ENCODE measurements around the gene RTN3. TPM values are rescaled to one million over a fixed set of nuclear protein-coding genes. Genes with fewer than 3 reads are reported as not detected.

Gene RTN3
- total and polyA plus RNA-seq, 8 donors = 95.3 to 145 (median 115) TPM

DNA sequence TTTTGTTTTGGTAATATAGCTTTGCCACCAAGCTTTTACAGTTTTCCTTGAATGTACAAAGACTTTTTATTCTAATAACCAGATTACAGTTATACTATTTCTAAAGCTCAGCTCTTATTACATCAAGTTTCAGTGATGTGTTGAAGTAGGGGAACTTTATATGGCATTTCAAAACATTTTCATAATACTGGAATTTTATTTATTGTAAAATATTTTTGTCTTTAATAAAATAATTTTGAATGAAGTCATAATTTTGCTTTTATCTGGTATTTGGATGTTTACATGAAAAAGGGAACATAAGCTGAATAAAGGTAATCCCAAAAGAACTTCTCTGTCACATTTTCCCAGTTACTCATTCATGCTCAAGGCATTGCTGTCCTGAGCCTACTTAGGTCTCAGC, 34.7 kb downstream of the RTN3 start:
- Histone ChIP-seq H3K27ac (no peak overlapping the region), H3K4me3 (no peak overlapping the region), H3K36me3 (peaks cover 0 to 15% of the 10 kb centered on the region in 2 donors), H3K27me3 (no peaks in the 10 kb centered on the region), H3K9me3 (no peaks in the 10 kb centered on the region), H3K4me1 (no peaks in the 10 kb centered on the region)
- TF ChIP-seq CTCF (IDR thresholded peaks at IDR 0.05) = no peak
- ATAC-seq = no peak
- DNase-seq = no peak
- intact Hi-C loops (cut with DNase I) = no loop called here

DNA sequence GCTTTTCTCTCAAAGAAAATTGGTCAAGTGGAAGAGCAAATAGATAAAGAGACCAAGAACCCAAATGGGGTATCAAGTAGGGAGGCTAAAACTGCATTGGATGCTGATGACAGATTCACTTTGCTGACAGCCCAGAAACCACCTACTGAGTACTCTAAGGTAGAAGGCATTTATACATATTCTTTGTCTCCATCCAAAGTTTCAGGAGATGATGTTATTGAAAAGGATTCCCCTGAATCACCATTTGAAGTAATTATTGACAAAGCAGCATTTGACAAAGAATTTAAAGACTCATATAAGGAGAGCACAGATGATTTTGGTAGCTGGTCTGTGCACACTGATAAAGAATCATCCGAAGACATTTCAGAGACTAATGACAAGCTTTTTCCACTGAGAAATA, 37.7 kb downstream of the RTN3 start:
- peaks cover 0 to 15% of the 10 kb centered on the region in 2 donors for H3K36me3 ChIP-seq
- no peaks in the 10 kb centered on the region for H3K4me1 ChIP-seq
- intact Hi-C loops (cut with DNase I) = no loop called here
- ATAC-seq = no peak
- no peak overlapping the region for H3K4me3 ChIP-seq
- no peaks in the 10 kb centered on the region for H3K27me3 ChIP-seq
- DNase-seq = no peak
- no peak for TF ChIP-seq CTCF (IDR thresholded peaks at IDR 0.05)
- H3K9me3 ChIP-seq = no peaks in the 10 kb centered on the region
- H3K27ac ChIP-seq = no peak overlapping the region

DNA sequence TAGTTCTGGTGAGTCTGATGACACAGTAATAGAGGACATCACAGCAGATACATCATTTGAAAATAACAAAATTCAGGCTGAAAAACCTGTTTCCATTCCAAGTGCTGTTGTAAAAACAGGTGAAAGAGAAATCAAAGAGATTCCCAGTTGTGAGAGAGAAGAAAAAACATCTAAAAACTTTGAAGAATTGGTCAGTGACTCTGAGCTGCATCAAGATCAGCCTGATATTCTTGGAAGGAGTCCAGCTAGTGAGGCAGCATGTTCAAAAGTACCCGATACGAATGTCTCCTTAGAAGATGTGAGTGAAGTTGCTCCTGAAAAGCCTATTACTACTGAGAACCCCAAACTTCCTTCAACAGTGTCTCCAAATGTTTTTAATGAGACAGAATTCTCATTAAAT, 38.7 kb downstream of the RTN3 start:
- Histone ChIP-seq H3K36me3 (peaks cover 0 to 15% of the 10 kb centered on the region in 2 donors), H3K4me1 (no peaks in the 10 kb centered on the region), H3K4me3 (no peak overlapping the region), H3K27ac (no peak overlapping the region), H3K27me3 (no peaks in the 10 kb centered on the region), H3K9me3 (no peaks in the 10 kb centered on the region)
- intact Hi-C loops (cut with DNase I) = no loop called here
- TF ChIP-seq CTCF (IDR thresholded peaks at IDR 0.05) = no peak
- ATAC-seq (no peak), DNase-seq (no peak)

DNA sequence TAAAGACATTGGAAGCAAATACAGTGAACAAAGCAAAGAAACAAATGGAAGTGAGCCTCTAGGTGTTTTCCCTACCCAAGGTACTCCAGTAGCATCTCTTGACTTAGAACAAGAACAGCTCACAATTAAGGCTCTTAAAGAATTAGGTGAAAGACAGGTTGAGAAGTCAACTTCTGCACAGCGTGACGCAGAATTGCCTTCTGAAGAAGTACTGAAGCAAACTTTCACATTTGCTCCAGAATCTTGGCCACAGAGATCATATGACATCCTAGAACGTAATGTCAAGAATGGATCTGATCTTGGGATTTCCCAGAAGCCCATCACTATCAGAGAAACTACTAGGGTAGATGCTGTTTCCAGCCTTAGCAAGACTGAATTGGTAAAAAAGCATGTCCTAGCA, 39.3 kb downstream of the RTN3 start:
- DNase-seq (no peak), ATAC-seq (no peak)
- no peaks in the 10 kb centered on the region for H3K4me1 ChIP-seq
- H3K27ac ChIP-seq = no peak overlapping the region
- no peak overlapping the region for H3K4me3 ChIP-seq
- no peak for TF ChIP-seq CTCF (IDR thresholded peaks at IDR 0.05)
- peaks cover 0 to 15% of the 10 kb centered on the region in 2 donors for H3K36me3 ChIP-seq
- H3K9me3 ChIP-seq = no peaks in the 10 kb centered on the region
- intact Hi-C loops (cut with DNase I) = no loop called here
- H3K27me3 ChIP-seq = no peaks in the 10 kb centered on the region

GRCh38 chr11:63729326-63729725, 48.0 kb downstream of the RTN3 start:
- intact Hi-C loops (cut with DNase I) = no loop called here
- H3K4me3 ChIP-seq = no peak overlapping the region
- H3K27ac ChIP-seq = no peak overlapping the region
- H3K36me3 ChIP-seq = no peaks in the 10 kb centered on the region
- no peak for ATAC-seq
- no peaks in the 10 kb centered on the region for H3K4me1 ChIP-seq
- TF ChIP-seq CTCF (IDR thresholded peaks at IDR 0.05) = no peak
- no peaks in the 10 kb centered on the region for H3K9me3 ChIP-seq
- no peaks in the 10 kb centered on the region for H3K27me3 ChIP-seq
- DNase-seq = no peak
